Measurements from ENCODE around the gene TMEM89.

The TMEM89 gene

GRCh38 chr3:48593337-48593736 lies 28.2 kb downstream of the TMEM89 start:
- Histone ChIP-seq H3K27ac (ENCODE audit: low read length) (no peak overlapping the region), H3K36me3 (replicated peaks; ENCODE audit: insufficient read depth, low read length) (no peaks in the 10 kb centered on the region), H2AFZ (ENCODE audit: low read length) (no peak overlapping the region), H3F3A (ENCODE audit: insufficient read depth, low read length) (no peaks in the 10 kb centered on the region), H3K4me1 (ENCODE audit: low read length) (no peaks in the 10 kb centered on the region), H3K4me2 (ENCODE audit: low read depth, low read length) (no peak overlapping the region), H3K9me3 (replicated peaks; ENCODE audit: insufficient read depth, low read length) (no peaks in the 10 kb centered on the region), H3K27me3 (replicated peaks; ENCODE audit: insufficient read depth, low read length) (peaks cover 62% of the 10 kb centered on the region), H3K9ac (ENCODE audit: low read length) (no peak overlapping the region), H3K79me2 (ENCODE audit: low read length) (no peaks in the 10 kb centered on the region), H3K9me2 (replicated peaks; ENCODE audit: insufficient read depth, low read length) (no peaks in the 10 kb centered on the region), H3K4me3 (ENCODE audit: low read length) (no peak overlapping the region), H4K20me1 (ENCODE audit: insufficient read depth, low read length) (no peaks in the 10 kb centered on the region)
- TF ChIP-seq EZH2 (optimal IDR thresholded peaks at IDR 0.05; ENCODE audit: low read depth, low read length) (no peak), CTCF (IDR thresholded peaks at IDR 0.05; ENCODE audit: low read length) (no peak), EZH2phosphoT487 (IDR thresholded peaks at IDR 0.05; ENCODE audit: low read length) (no peak)
- no peak for DNase-seq

GRCh38 chr3:48592519-48593087 lies 29.0 kb downstream of the TMEM89 start:
- H2AFZ ChIP-seq (ENCODE audit: low read length) = no peak overlapping the region
- TF ChIP-seq EZH2 (optimal IDR thresholded peaks at IDR 0.05; ENCODE audit: low read depth, low read length) (no peak), CTCF (IDR thresholded peaks at IDR 0.05; ENCODE audit: low read length) (no peak), EZH2phosphoT487 (IDR thresholded peaks at IDR 0.05; ENCODE audit: low read length) (no peak)
- no peaks in the 10 kb centered on the region for H3K36me3 ChIP-seq (replicated peaks; ENCODE audit: insufficient read depth, low read length)
- no peaks in the 10 kb centered on the region for H3K9me3 ChIP-seq (replicated peaks; ENCODE audit: insufficient read depth, low read length)
- peaks cover 67% of the 10 kb centered on the region for H3K27me3 ChIP-seq (replicated peaks; ENCODE audit: insufficient read depth, low read length)
- H3K4me3 ChIP-seq (ENCODE audit: low read length) = no peak overlapping the region
- no peak overlapping the region for H3K27ac ChIP-seq (ENCODE audit: low read length)
- DNase-seq = no peak
- H4K20me1 ChIP-seq (ENCODE audit: insufficient read depth, low read length) = no peaks in the 10 kb centered on the region
- no peaks in the 10 kb centered on the region for H3K4me1 ChIP-seq (ENCODE audit: low read length)
- H3K79me2 ChIP-seq (ENCODE audit: low read length) = no peaks in the 10 kb centered on the region
- no peaks in the 10 kb centered on the region for H3K9me2 ChIP-seq (replicated peaks; ENCODE audit: insufficient read depth, low read length)
- no peaks in the 10 kb centered on the region for H3F3A ChIP-seq (ENCODE audit: insufficient read depth, low read length)
- no peak overlapping the region for H3K9ac ChIP-seq (ENCODE audit: low read length)
- no peak overlapping the region for H3K4me2 ChIP-seq (ENCODE audit: low read depth, low read length)

GRCh38 chr3:48591886-48592518 lies 29.6 kb downstream of the TMEM89 start:
- no peaks in the 10 kb centered on the region for H3K9me2 ChIP-seq (replicated peaks; ENCODE audit: insufficient read depth, low read length)
- H4K20me1 ChIP-seq (ENCODE audit: insufficient read depth, low read length) = no peaks in the 10 kb centered on the region
- TF ChIP-seq EZH2phosphoT487 (IDR thresholded peaks at IDR 0.05; ENCODE audit: low read length) (no peak), EZH2 (optimal IDR thresholded peaks at IDR 0.05; ENCODE audit: low read depth, low read length) (no peak)
- no peak overlapping the region for H2AFZ ChIP-seq (ENCODE audit: low read length)
- H3K9me3 ChIP-seq (replicated peaks; ENCODE audit: insufficient read depth, low read length) = no peaks in the 10 kb centered on the region
- H3K4me1 ChIP-seq (ENCODE audit: low read length) = no peaks in the 10 kb centered on the region
- no peak overlapping the region for H3K27ac ChIP-seq (ENCODE audit: low read length)
- no peak overlapping the region for H3K4me2 ChIP-seq (ENCODE audit: low read depth, low read length)
- no peak overlapping the region for H3K4me3 ChIP-seq (ENCODE audit: low read length)
- H3K36me3 ChIP-seq (replicated peaks; ENCODE audit: insufficient read depth, low read length) = no peaks in the 10 kb centered on the region
- no peaks in the 10 kb centered on the region for H3K79me2 ChIP-seq (ENCODE audit: low read length)
- H3K9ac ChIP-seq (ENCODE audit: low read length) = no peak overlapping the region
- H3F3A ChIP-seq (ENCODE audit: insufficient read depth, low read length) = no peaks in the 10 kb centered on the region
- no peak for DNase-seq
- H3K27me3 ChIP-seq (replicated peaks; ENCODE audit: insufficient read depth, low read length) = peaks cover 73% of the 10 kb centered on the region

- H4K20me1 ChIP-seq (ENCODE audit: insufficient read depth, low read length) = no peaks in the 10 kb centered on the region
- no peak for DNase-seq
- no peaks in the 10 kb centered on the region for H3K79me2 ChIP-seq (ENCODE audit: low read length)
- no peak overlapping the region for H3K9ac ChIP-seq (ENCODE audit: low read length)
- H3K9me3 ChIP-seq (replicated peaks; ENCODE audit: insufficient read depth, low read length) = no peaks in the 10 kb centered on the region
- H3K4me3 ChIP-seq (ENCODE audit: low read length) = no peak overlapping the region
- H3K4me2 ChIP-seq (ENCODE audit: low read depth, low read length) = no peak overlapping the region
- no peak for TF ChIP-seq EZH2 (optimal IDR thresholded peaks at IDR 0.05; ENCODE audit: low read depth, low read length)
- TF ChIP-seq CTCF (IDR thresholded peaks at IDR 0.05; ENCODE audit: low read length) = no peak
- TF ChIP-seq EZH2phosphoT487 (IDR thresholded peaks at IDR 0.05; ENCODE audit: low read length) = no peak
- H3K27me3 ChIP-seq (replicated peaks; ENCODE audit: insufficient read depth, low read length) = peaks cover 77% of the 10 kb centered on the region
- H3K27ac ChIP-seq (ENCODE audit: low read length) = no peak overlapping the region
- no peaks in the 10 kb centered on the region for H3K36me3 ChIP-seq (replicated peaks; ENCODE audit: insufficient read depth, low read length)
- H3K4me1 ChIP-seq (ENCODE audit: low read length) = no peaks in the 10 kb centered on the region
- no peaks in the 10 kb centered on the region for H3K9me2 ChIP-seq (replicated peaks; ENCODE audit: insufficient read depth, low read length)
- no peaks in the 10 kb centered on the region for H3F3A ChIP-seq (ENCODE audit: insufficient read depth, low read length)
- no peak overlapping the region for H2AFZ ChIP-seq (ENCODE audit: low read length)
Observed at GRCh38 chr3:48591436-48591835, 30.1 kb downstream of the TMEM89 start.

All from MM.1S (cell line).